ENCODE measurements around the gene RNF6. TPM values are rescaled to one million over a fixed set of nuclear protein-coding genes. Genes with fewer than 3 reads are reported as not detected.
A peak's percentile ranks its signal among the peaks of the same experiment; 100 is the strongest.

RNF6 gene
- total RNA-seq, 1 experiment from 2014 or later: 47.6 TPM

- peak; percentile 3 for DNase-seq (ENCODE audit: low read depth)
Observed at GRCh38 chr13:26168237-26168814, 53.8 kb downstream of the RNF6 start.

- no peak for DNase-seq (ENCODE audit: low read depth)
Observed at GRCh38 chr13:26163812-26164211, 58.3 kb downstream of the RNF6 start.

Other genes starting within 250 kb of the RNF6 start
- 65.7 and 71.7 TPM in 2 replicates for gene SHISA2, start 170.3 kb downstream of the RNF6 start, total RNA-seq (2014; rRNA removed)
- gene CDK8, start 31.8 kb upstream of the RNF6 start, total RNA-seq (2014; rRNA removed): 19.8 and 22.5 TPM in 2 replicates

Data from LHCN-M2 (cell line).